Mammary epithelial cell (primary cell): Measurements from ENCODE around the gene KSR2.

Experiments
- EZH2 ChIP-seq: IDR thresholded peaks from 2 replicates; pipeline ENCODE4 v1.6.1; 2012; ENCODE audit warnings: low read length, inconsistent platforms, borderline replicate concordance
- TF ChIP-seq, protein P1 (sequence below), 2 donors: IDR thresholded peaks in 1 of 2; conservative IDR thresholded peaks in 1 of 2; 2 replicates each; pipeline ENCODE4 v1.5.1; 2011 to 2012; ENCODE audit warnings: inconsistent platforms in 2 of 2, low read length in 2 of 2, mild to moderate bottlenecking in 2 of 2, control low read depth in 1 of 2, low read depth in 1 of 2; ENCODE audit not compliant: insufficient read depth in 1 of 2; ENCODE audit errors: extremely low read depth in 1 of 2

DNA sequence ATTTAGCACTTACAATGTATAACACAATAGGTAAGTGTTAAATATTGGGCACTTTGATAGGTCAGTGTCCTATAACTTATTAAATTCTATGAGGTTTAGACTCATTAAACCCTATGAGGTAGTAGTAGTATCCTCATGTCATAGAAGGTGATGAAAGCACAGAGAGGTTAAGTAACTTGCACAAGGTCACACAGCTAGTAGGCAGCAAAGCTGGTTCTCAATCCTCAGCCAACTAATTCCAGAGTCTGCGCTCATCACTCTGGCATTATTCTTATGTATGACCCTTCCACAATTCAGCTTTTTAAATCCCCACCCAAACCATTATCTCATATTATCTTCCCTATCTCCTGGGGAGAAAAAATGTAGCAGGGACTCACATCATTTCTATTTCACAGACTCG is 141.1 kb downstream of the KSR2 start:
- TF ChIP-seq, protein P1, sequence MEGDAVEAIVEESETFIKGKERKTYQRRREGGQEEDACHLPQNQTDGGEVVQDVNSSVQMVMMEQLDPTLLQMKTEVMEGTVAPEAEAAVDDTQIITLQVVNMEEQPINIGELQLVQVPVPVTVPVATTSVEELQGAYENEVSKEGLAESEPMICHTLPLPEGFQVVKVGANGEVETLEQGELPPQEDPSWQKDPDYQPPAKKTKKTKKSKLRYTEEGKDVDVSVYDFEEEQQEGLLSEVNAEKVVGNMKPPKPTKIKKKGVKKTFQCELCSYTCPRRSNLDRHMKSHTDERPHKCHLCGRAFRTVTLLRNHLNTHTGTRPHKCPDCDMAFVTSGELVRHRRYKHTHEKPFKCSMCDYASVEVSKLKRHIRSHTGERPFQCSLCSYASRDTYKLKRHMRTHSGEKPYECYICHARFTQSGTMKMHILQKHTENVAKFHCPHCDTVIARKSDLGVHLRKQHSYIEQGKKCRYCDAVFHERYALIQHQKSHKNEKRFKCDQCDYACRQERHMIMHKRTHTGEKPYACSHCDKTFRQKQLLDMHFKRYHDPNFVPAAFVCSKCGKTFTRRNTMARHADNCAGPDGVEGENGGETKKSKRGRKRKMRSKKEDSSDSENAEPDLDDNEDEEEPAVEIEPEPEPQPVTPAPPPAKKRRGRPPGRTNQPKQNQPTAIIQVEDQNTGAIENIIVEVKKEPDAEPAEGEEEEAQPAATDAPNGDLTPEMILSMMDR (conservative IDR thresholded peaks at IDR 0.05 in 1 of 2, IDR thresholded peaks at IDR 0.05 in 1 of 2; ENCODE audit: extremely low read depth in 1 of 2, insufficient read depth in 1 of 2, low read depth in 1 of 2, low read length in 2 of 2): no peak
- no peak for TF ChIP-seq EZH2
